IPS-18a (cell line): ENCODE data around the gene ZSCAN22.
"Not testable (repeated sequence)": the region's sequence is repeated elsewhere in the genome, so short reads cannot be mapped to it uniquely, and the experiment has no call there.

Experiments used
- H3K27ac ChIP-seq: one replicate; pipeline ENCODE4 v1.5.1; 2013; ENCODE audit warnings: low read length
- H3K27me3 ChIP-seq: one replicate; pipeline ENCODE4 v1.6.1; 2013; ENCODE audit warnings: mild to moderate bottlenecking, low read length; ENCODE audit not compliant: control insufficient read depth, insufficient read depth
- H3K36me3 ChIP-seq: one replicate; pipeline ENCODE4 v1.6.1; 2013; ENCODE audit warnings: low read depth, low read length; ENCODE audit not compliant: control insufficient read depth
- H3K4me1 ChIP-seq: one replicate; pipeline ENCODE4 v1.6.1; 2013; ENCODE audit warnings: low read depth, low read length; ENCODE audit not compliant: control insufficient read depth
- H3K4me3 ChIP-seq: one replicate; pipeline ENCODE4 v1.5.1; 2013; ENCODE audit warnings: low read length
- H3K9ac ChIP-seq: one replicate; pipeline ENCODE4 v1.6.1; 2013; ENCODE audit warnings: mild to moderate bottlenecking, low read length, moderate library complexity
- H3K9me3 ChIP-seq: one replicate; pipeline ENCODE4 v1.6.1; 2013; ENCODE audit warnings: low read depth, low read length; ENCODE audit not compliant: control insufficient read depth

Gene ZSCAN22

DNA sequence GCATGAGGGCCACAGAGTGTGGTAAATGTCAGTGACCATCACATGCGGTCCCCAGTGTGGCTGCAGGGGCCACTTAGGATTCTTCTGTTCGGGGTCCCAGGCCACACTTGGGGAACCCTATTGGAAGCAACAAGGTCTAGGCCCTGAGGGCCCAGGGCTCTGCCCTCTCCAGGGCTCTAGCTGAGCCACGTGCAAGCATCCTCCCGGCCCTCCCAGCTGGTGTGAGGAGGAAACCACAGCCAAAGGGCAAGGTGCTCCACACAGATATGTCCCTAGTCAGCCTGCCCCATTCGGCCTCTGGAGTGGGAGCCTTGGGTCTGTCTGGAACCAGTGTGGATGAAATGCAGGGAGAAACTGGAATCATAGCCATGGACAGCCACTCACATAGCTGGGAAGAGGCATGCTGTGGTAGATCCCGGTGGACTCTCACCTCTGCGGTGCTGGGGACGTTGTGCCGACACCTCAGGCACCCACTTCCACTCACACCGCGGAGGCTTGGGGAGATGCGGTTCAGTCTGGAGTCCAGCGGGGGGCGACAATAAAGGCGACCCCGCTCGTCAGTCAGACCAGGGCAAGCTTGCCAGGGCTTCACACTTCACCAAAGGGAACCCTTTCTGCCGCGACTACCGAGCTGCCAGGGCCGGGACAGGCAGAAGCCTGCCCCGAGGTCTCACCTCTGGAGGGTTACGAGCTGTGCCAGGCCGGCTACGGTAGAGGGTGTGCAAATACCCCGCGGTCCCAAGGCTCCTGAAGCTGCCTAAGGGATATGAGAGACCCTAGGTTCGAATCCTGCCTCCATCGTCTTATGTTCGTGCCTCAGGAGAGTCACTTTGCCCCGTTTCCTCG is 40.0 kb downstream of the ZSCAN22 start:
- no peaks in the 10 kb centered on the region for H3K36me3 ChIP-seq
- no peak overlapping the region for H3K27ac ChIP-seq
- H3K9ac ChIP-seq: no peak overlapping the region
- H3K9me3 ChIP-seq: no peaks in the 10 kb centered on the region
- H3K27me3 ChIP-seq: no peaks in the 10 kb centered on the region
- no peaks in the 10 kb centered on the region for H3K4me1 ChIP-seq
- H3K4me3 ChIP-seq: no peak overlapping the region

DNA sequence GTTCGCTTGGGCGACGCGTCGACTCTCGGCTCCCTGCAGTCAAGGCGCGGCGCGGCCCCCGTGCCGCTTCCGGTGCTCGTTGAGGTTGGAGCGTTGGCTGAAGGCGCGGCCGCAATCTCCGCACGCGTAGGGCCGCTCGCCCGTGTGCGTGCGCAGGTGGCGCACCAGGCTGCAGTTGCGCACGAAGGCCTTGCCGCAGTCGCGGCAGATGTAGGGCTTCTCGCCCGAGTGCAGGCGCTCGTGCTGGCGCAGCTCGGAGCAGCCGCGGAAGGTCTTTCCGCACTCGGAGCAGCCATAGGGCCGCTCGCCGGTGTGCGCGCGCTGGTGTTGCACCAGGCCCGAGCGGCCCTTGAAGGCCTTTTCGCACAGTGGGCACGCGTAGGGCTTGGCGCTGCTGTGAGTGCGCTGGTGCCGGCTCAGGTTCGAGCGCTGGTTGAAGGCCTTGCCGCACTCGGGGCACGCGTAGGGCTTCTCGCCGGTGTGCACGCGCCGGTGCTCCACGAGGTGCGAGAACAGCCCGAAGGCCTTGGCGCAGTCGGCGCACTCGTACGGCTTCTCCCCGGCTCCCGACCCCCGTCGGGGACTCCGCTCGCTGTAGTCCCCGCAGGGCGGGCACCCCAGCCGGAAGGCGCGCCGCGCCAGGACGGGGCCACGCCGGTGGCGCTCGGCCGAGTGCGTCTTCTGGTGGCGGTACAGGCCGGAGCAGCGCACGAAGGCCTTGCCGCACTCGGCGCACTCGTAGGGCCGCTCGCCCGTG is 41.1 kb downstream of the ZSCAN22 start:
- H3K27me3 ChIP-seq: no peaks in the 10 kb centered on the region
- no peak overlapping the region for H3K27ac ChIP-seq
- H3K36me3 ChIP-seq: no peaks in the 10 kb centered on the region
- no peak overlapping the region for H3K4me3 ChIP-seq
- H3K9ac ChIP-seq: no peak overlapping the region
- H3K9me3 ChIP-seq: no peaks in the 10 kb centered on the region
- H3K4me1 ChIP-seq: no peaks in the 10 kb centered on the region

DNA sequence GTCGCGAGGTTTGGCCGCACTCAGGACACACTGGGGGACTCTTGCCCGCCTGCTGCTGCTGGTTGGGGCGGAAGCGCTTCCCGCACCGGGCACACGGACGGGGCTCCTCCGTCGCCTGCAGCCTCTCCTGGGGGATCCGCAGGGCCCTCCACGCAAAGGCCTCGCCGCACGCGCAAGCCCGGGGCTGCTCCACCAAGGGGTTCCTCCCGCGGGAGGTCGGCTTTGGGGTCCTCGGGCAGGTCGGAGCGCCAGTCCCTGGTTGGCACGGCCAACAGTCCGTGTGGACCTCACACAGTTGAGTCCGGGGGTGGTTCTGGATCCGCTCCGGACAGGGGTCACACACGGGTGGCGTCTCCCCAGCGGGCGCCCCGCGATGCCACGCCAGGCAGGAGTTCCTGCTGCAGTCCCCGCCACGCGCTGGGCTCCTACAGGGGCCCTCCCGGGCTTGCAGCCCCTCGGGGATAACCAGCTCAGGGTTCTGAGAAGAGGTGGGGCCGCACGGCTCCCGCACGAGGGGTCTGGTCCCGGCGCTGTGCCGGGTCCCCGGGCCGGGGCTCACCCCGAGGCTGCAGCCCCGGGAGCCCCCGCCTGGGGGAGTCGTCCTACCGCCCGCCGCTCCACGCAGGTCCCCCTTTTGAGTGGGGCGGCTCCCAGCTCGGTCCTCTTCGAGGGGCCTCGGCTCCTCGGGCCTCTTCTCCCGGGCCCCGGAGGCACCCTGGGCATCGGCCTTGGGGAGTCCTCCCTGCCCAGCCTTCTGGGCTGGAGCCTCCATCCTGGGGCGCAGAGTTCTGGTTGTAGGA is 42.0 kb downstream of the ZSCAN22 start:
- Histone ChIP-seq H3K9me3 (no peaks in the 10 kb centered on the region), H3K4me1 (no peaks in the 10 kb centered on the region), H3K27me3 (no peaks in the 10 kb centered on the region), H3K4me3 (no peak overlapping the region), H3K9ac (no peak overlapping the region), H3K36me3 (no peaks in the 10 kb centered on the region), H3K27ac (no peak overlapping the region)

DNA sequence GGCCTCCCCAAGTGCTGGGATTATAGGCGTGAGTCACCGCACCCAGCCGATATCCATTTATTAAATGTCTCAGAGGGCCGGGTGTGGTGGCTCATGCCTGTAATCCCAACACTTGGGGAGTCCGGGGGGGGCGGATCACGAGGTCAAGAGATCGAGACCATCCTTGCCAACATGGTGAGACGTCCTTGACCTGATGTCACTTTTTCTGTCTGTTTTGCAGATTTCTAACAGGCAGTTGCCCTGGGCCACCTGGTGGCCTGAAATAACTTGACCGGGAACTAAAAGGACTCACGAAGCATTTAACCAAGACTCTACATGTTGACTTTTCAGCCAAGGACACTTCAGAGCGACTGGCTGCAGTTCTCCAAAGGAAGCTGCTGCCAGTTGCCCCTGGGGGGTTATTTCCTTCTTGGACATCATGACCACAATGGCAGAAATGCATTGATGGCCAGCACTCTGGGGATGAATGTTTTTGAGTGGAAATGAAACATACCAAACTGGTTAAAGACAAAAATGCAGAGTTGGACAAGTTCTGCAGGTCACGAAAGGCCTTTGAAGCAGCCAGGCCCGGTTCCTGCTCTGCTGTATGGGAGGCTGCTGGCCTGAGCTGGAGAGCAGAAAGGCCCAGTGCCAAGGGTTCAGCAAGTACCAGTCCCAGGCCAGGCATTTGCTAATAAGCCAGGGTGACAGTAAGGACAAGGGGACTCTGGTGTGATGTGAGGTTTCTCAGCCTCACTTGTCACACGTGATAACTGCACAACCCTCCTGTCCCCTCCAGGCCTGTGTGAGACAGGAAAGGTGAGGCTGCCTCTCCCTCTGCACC is 45.7 kb downstream of the ZSCAN22 start:
- no peaks in the 10 kb centered on the region for H3K4me1 ChIP-seq
- no peaks in the 10 kb centered on the region for H3K36me3 ChIP-seq
- H3K4me3 ChIP-seq: no peak overlapping the region
- no peak overlapping the region for H3K9ac ChIP-seq
- H3K9me3 ChIP-seq: no peaks in the 10 kb centered on the region
- H3K27ac ChIP-seq: no peak overlapping the region
- H3K27me3 ChIP-seq: no peaks in the 10 kb centered on the region

DNA sequence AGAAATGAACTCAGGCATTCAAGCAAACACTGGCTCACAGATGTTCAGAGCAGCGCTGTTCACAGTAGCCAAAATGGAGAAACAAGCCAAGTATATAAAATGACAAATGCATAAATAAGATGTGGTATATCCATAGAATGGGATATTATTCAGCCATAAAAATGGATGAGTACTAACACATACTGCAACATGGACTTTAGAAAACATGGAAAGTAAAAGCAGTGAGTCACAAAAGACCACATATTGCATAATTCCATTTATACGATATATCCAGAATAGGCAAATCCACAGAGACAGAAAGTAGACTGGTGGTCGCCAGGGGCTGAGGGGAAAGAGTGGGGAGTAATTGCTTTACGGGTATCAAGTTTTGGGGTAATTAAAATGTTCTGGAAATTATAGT is 47.4 kb downstream of the ZSCAN22 start:
- Histone ChIP-seq H3K9me3 (no peaks in the 10 kb centered on the region), H3K4me1 (no peaks in the 10 kb centered on the region), H3K36me3 (no peaks in the 10 kb centered on the region), H3K4me3 (no peak overlapping the region), H3K9ac (no peak overlapping the region), H3K27ac (no peak overlapping the region), H3K27me3 (no peaks in the 10 kb centered on the region)

DNA sequence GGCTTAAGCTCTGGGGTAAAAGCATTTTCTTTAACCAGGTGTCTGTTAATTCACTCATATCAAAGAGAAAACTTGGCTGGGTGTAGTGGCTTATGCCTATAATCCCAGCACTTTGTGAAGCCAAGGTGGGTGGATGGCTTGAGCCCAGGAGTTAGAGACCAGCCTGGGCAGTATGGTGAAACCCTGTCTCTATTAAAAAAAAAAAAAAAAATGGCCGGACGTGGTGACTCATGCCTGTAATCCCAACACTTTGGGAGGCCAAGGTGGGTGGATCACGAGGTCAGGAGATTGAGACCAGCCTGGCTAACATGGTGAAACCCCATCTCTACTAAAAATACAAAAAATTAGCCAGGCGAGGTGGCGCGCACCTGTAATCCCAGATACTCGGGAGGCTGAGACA is 49.9 kb downstream of the ZSCAN22 start:
- not testable (repeated sequence) for H3K4me1 ChIP-seq, H3K27me3 ChIP-seq, H3K27ac ChIP-seq, H3K9me3 ChIP-seq, H3K36me3 ChIP-seq, H3K4me3 ChIP-seq, H3K9ac ChIP-seq

DNA sequence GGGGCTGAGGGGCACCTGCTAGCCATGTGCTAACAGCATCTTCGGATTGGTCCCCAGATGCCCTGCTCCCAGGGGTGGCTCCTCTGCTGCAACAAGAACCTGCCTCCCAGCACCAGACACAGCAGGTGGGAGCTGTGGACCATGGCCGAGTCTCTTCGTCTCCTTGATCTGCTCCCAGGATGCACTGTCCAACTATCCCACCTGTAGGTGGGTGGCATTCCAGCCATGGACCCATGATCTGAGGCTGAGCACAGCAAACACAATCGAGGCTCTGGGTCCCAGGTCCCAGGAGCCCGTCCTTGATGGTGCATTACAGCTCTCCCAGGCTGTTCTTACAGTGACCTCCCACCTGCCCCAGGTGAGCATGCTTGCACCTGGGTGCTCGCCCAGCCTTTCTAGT is 52.5 kb downstream of the ZSCAN22 start:
- no peaks in the 10 kb centered on the region for H3K9me3 ChIP-seq
- no peaks in the 10 kb centered on the region for H3K27me3 ChIP-seq
- H3K9ac ChIP-seq: no peak overlapping the region
- no peak overlapping the region for H3K27ac ChIP-seq
- H3K36me3 ChIP-seq: no peaks in the 10 kb centered on the region
- no peak overlapping the region for H3K4me3 ChIP-seq
- H3K4me1 ChIP-seq: no peaks in the 10 kb centered on the region

DNA sequence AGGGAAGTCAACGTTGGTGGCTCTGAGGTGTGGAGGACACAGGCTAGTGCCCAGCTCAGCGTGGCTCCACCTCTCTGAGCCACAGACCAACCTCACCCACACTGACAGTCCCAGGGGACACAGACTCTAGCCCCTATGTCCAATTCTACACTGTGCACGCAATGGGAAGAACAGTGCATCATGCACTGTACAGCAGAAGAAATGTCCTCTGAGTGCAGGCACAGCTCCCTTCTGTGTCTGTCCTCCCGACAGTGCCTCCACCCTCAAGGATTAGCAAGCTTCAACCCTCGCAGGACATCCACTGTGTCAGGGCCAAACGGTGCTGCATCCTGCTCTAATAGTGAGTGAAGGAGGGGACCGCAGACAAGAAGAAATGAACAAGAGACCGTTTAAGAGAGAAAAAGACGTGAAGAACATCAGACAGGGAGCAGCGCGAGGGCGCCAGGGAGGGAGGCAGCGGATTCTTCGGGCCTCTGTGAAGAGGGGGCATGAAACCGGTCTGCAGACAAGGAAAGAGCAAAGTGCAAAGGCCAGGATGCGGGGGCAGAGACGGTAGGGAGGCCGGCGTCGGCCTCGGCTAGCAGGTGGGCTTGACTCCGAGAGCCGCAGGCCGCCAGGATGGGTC is 53.4 kb downstream of the ZSCAN22 start:
- Histone ChIP-seq H3K27me3 (no peaks in the 10 kb centered on the region), H3K9me3 (no peaks in the 10 kb centered on the region), H3K27ac (no peak overlapping the region), H3K4me1 (no peaks in the 10 kb centered on the region), H3K36me3 (no peaks in the 10 kb centered on the region), H3K4me3 (peak overlapping the region; percentile 65), H3K9ac (peak overlapping the region; percentile 47)

DNA sequence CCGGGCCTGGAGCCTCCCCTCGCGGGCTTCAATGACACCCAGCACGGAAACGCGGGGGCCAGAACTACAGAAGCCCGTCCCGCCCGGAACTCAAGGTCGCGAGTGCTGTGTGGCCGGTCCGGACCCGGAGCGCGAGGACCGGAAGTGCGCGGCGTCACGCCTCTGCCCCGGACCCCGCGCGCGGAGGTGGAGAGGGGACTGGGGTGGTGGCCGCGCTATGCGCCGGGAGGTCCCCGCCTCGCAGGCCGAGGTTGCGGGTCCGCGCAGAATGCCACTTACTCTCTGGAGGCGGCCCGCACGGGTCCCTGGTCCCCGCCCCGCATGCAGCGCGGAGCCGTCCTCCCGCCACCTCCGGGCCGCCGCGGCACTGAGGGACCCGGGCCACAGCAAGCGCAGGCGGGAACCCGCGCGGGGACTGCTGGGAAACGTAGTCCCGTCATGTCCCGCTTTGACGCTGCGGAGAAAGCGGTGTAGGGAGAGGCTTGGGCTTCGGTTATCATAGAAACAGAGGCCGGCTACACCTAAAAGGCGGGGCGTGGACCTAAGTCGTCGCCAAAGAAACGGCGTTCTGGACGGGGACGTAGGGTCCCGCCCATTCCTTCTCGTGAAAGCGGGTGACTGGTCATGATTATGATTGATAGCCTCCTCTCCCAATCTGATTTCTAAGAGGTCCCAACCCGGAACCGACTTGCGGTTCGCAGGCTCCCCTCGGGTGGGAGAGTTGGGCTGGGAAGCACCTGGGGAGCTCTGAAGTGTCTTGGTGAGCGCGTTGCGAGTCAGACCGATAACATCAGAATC is 54.1 kb downstream of the ZSCAN22 start, which contains the start of gene ZNF837:
Gene ZNF837, minus strand, starts transcription at position 369 of the 798 bp plus-strand sequence. CDS start 11,698 bp downstream, outside the sequence.
- Histone ChIP-seq H3K27me3 (no peaks in the 10 kb centered on the region), H3K9ac (peak within 1 kb of the TSS; percentile 63), H3K4me1 (peaks cover 6% of the 10 kb centered on the region), H3K4me3 (peak within 1 kb of the TSS; percentile 65), H3K36me3 (no peaks in the 10 kb centered on the region), H3K27ac (peak within 1 kb of the TSS; percentile 73), H3K9me3 (no peaks in the 10 kb centered on the region)
